Stomach smooth muscle (tissue), 2 donors: Measurements from ENCODE around the gene TMEFF2.

ENCODE experiments used
- H3K27ac ChIP-seq: one replicate; pipeline ENCODE4 v1.7.0; 2013; ENCODE audit warnings: mild to moderate bottlenecking, low read length, inconsistent platforms
- H3K27me3 ChIP-seq, 2 donors: one replicate each; pipeline ENCODE4 v1.7.0; 2013; ENCODE audit warnings: low read length in 2 of 2; ENCODE audit not compliant: insufficient read depth in 2 of 2, control insufficient read depth in 1 of 2
- H3K36me3 ChIP-seq, 2 donors: one replicate each; pipeline ENCODE4 v1.7.0; 2013; ENCODE audit warnings: low read length in 2 of 2; ENCODE audit not compliant: control insufficient read depth in 2 of 2, insufficient read depth in 2 of 2
- H3K4me1 ChIP-seq: one replicate; pipeline ENCODE4 v1.7.0; 2013; ENCODE audit warnings: low read length; ENCODE audit not compliant: control insufficient read depth, insufficient read depth
- H3K4me3 ChIP-seq, 2 donors: one replicate each; pipeline ENCODE4 v1.7.0; 2013; ENCODE audit warnings: low read length in 2 of 2
- H3K9ac ChIP-seq, 2 donors: one replicate each; pipeline ENCODE4 v1.7.0; 2013; ENCODE audit warnings: low read length in 2 of 2, mild to moderate bottlenecking in 1 of 2
- H3K9me3 ChIP-seq, 2 donors: one replicate each; pipeline ENCODE4 v1.7.0; 2013; ENCODE audit warnings: low read length in 2 of 2; ENCODE audit not compliant: control insufficient read depth in 2 of 2
- donor health status: healthy.
- donor health status: Pancreatic carcinoma.

TMEFF2 gene

DNA sequence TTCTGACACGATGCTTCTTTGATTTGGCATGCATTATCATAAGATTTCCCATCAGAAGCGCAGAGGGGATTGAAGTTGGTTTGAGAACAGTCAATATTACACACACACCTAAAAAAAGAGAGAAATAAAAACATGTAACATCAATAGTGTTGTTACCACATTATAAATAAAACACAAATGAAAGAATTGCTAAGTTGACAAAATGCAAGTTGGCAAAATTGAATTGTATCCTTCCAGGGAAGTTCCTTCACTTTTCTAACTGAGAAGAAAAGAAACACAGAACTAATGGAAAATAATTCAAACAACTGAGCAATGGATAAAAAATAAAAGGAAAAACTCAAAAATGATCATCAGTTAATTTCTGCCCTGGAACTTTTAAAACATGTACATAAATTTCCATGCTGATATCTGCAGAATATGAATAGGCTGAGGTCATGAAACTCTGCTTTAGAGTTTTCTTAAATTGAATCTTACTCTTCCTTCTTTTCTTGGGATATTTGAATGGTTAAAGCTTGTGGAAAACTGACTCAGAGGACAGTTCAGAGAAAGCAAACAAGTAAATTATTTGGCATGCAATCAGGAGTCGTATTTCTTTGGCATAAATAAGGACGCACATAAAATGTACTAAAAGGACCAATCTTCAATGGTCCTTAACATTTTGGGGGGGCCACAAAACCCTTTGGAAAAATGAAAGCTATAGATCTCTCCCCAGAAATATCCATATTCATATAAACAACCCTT is 195.5 kb downstream of the TMEFF2 start:
- H3K9ac ChIP-seq = no peak overlapping the region
- H3K27ac ChIP-seq = no peak overlapping the region
- H3K4me3 ChIP-seq = no peak overlapping the region
- no peaks in the 10 kb centered on the region for H3K36me3 ChIP-seq
- H3K9me3 ChIP-seq = no peaks in the 10 kb centered on the region
- no peaks in the 10 kb centered on the region for H3K4me1 ChIP-seq
- H3K27me3 ChIP-seq = no peaks in the 10 kb centered on the region

DNA sequence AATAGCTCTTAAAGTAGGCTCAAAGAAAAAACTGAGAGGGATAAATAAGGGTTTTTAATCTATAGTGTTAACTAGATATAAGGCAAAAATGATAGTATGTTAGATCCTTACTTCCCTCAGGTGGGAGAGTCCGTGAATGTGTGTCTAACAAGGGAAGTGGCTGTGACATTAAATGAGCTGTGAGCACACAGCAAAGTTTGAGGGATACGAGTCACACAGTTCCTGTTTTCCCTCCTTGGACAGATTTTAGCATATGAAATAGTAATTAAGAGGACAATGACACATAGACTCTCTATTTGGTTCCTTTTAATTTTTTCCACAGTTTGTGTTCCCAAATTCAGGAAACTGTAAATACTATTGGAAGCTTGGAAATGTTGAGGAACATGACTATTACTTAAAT is 199.4 kb downstream of the TMEFF2 start:
- Histone ChIP-seq H3K27ac (no peak overlapping the region), H3K9me3 (no peaks in the 10 kb centered on the region), H3K36me3 (no peaks in the 10 kb centered on the region)

DNA sequence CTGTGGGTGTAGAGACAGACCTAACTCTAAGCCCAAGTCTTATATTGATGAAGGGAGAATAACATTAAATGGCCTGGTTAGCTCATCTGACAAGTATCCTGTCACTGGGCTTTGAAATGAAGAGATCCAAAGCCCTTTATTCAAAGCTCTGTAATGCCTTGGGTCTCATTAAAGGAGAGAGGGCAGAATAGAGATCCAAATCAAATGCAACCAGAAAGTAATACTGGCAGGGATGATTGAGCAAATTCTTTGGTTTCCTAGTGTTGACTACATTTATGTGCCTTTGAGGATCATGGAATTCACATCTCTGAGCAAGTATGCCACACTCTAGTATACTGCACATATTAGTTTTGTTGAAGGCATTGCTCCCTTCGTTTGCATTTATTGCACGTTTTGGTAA is 200.0 kb downstream of the TMEFF2 start:
- Histone ChIP-seq H3K9me3 (no peaks in the 10 kb centered on the region), H3K27ac (no peak overlapping the region), H3K4me1 (no peaks in the 10 kb centered on the region), H3K36me3 (no peaks in the 10 kb centered on the region), H3K9ac (no peak overlapping the region), H3K27me3 (no peaks in the 10 kb centered on the region), H3K4me3 (no peak overlapping the region)

More for the DNA sequence above, 199.4 kb downstream of the TMEFF2 start:
- Histone ChIP-seq H3K27me3 (no peaks in the 10 kb centered on the region), H3K9ac (no peak overlapping the region), H3K4me3 (no peak overlapping the region), H3K4me1 (no peaks in the 10 kb centered on the region)

DNA sequence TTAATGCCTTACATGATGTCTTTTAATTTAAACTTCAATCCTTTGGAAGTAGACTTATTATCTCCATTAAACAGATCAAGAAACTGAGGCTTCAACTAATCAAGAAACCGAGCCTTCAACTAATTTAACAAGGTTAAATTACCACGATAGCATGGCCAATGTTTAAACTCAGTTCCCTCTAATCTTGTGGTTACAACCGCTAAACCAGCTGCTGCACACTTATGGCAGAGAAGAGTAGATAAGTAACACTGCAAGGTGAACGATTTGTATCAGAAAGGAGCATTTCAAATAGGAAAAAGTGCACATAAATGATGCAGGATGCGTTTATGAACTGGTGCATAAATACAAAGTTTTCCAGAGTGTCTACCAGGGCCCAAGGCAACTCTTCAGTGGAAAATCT is 203.3 kb downstream of the TMEFF2 start:
- Histone ChIP-seq H3K36me3 (no peaks in the 10 kb centered on the region), H3K27ac (no peak overlapping the region), H3K9ac (no peak overlapping the region), H3K4me3 (no peak overlapping the region), H3K9me3 (no peaks in the 10 kb centered on the region), H3K27me3 (no peaks in the 10 kb centered on the region), H3K4me1 (no peaks in the 10 kb centered on the region)

DNA sequence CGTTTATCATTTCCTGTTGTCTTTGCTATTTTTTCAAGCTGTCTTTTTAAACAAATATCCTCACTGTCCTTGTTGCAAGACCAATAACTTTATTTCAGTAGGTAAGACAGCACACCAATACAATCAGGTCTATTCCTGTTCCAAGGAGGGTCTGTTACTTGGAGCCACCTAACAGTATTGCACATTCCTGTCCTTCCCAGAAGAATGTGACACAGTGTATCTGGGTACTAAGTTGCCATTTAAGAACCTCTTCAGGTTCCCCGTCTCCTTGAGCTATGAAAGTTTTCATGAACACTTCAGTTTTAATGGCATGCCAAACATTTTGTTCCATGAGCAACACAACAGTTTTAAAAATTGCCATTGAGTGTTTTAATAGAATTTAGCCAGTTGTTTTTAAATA is 209.0 kb downstream of the TMEFF2 start:
- no peaks in the 10 kb centered on the region for H3K4me1 ChIP-seq
- H3K27ac ChIP-seq = no peak overlapping the region
- no peaks in the 10 kb centered on the region for H3K27me3 ChIP-seq
- no peaks in the 10 kb centered on the region for H3K9me3 ChIP-seq
- no peak overlapping the region for H3K4me3 ChIP-seq
- H3K36me3 ChIP-seq = no peaks in the 10 kb centered on the region
- no peak overlapping the region for H3K9ac ChIP-seq

DNA sequence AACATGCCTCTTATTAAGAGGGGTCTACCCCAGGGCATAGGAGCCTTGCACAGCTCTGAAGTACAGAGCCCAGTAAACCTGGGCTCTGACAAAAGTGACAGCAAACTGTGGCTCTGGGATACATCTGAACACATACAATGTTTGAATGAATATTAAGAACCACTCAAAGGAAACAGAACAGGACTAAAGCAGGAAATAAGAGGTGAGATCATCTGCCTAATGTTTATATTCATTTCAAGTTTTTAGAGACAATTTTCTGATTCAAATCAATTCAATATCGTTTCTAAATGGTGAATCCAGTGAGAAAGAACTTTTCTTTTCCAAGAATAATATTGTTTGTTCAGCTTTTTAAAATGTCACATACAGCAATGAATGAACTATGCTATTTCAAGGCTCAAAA is 211.1 kb downstream of the TMEFF2 start:
- no peak overlapping the region for H3K9ac ChIP-seq

DNA sequence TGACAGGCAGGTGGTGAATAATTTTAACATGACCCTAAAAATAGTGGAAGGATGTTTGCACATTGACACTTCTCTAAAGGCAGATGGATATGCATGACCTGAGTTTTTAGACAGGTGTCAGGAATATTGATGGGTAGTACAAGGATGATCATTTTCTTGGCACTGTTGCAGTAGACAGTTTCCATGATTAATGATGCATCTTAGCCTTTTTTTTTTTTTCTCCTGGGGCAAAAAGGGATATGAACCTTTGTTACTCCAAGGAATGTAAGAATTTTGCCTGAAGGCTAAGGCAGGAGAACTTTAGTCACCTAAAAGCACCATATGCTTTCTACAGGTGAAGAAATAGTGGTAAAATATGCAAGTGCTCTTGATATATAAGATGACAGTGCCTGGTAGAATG is 211.5 kb downstream of the TMEFF2 start:
- Histone ChIP-seq H3K36me3 (no peaks in the 10 kb centered on the region), H3K9ac (no peak overlapping the region), H3K9me3 (no peaks in the 10 kb centered on the region), H3K4me1 (no peaks in the 10 kb centered on the region), H3K4me3 (no peak overlapping the region), H3K27ac (no peak overlapping the region), H3K27me3 (no peaks in the 10 kb centered on the region)

More for the DNA sequence above, 211.1 kb downstream of the TMEFF2 start:
- H3K27ac ChIP-seq = no peak overlapping the region
- H3K27me3 ChIP-seq = no peaks in the 10 kb centered on the region
- no peaks in the 10 kb centered on the region for H3K36me3 ChIP-seq
- H3K4me3 ChIP-seq = no peak overlapping the region
- H3K4me1 ChIP-seq = no peaks in the 10 kb centered on the region
- no peaks in the 10 kb centered on the region for H3K9me3 ChIP-seq

DNA sequence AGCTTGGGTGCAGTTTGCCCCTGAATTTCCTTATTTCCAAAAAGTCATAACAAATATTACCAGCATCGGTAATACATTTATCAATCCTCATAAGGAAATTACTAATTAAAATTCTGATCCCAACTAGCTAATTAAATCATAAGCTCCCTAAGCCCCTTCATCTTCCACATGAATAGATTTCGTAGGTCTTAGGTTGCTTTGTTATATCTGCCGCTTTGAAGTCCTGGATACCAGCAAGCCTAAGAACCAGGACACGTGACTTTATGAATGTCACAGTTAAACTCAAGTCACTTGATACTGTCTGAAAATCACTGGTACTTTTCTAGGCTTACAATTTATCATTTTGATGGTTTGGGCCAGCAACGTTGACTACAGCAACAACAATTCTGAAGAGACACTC is 213.0 kb downstream of the TMEFF2 start:
- H3K27ac ChIP-seq = no peak overlapping the region
- H3K9me3 ChIP-seq = no peaks in the 10 kb centered on the region
- no peaks in the 10 kb centered on the region for H3K36me3 ChIP-seq
- H3K4me1 ChIP-seq = no peaks in the 10 kb centered on the region
- H3K9ac ChIP-seq = no peak overlapping the region
- H3K27me3 ChIP-seq = no peaks in the 10 kb centered on the region
- H3K4me3 ChIP-seq = no peak overlapping the region

DNA sequence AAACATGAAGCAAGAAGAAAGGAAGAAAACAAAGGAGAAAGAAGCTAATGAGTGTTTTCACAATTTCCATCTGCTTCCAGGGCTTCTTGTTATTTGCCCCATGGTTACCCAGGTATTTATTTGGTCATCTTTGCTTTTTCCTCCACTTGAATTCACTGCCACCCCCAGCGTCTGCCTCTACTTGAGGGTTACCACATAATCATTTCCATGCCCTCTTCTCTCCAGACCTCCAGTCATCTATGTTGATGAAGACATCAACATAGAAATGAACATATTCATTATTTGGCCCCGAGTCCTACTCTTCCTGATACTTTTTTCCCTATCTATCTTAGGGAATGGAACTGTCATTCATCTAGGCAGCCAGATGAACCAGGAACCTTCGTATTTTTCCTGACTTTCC is 214.2 kb downstream of the TMEFF2 start:
- no peaks in the 10 kb centered on the region for H3K36me3 ChIP-seq
- H3K27ac ChIP-seq = no peak overlapping the region
- no peaks in the 10 kb centered on the region for H3K27me3 ChIP-seq
- H3K9ac ChIP-seq = no peak overlapping the region
- no peaks in the 10 kb centered on the region for H3K4me1 ChIP-seq
- H3K4me3 ChIP-seq = no peak overlapping the region
- H3K9me3 ChIP-seq = no peaks in the 10 kb centered on the region

DNA sequence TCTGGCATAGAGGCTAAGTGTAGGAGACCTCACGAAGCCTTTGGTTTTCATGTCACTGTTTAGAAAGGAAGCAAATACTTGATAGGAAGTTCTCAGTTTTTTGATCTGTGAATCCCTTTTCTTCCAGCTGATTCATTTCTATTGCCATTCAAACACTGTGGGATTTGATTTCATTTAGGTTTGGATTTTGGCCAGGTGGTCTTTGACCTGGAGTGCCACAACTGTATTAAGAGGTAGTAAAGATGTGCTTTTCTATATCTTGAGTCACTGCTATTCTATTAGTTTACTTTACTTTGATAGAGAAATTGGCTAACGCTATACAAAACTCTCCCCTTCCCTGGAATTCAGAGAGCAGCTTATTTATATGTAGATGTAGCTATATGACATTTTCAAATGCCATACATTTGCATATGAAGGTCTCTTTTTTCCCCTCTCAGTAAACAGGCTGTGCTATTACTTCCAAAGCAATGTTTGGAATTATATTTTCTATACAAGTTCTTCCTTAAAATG is 215.5 kb downstream of the TMEFF2 start:
- no peaks in the 10 kb centered on the region for H3K4me1 ChIP-seq
- H3K27ac ChIP-seq = no peak overlapping the region
- H3K9me3 ChIP-seq = no peaks in the 10 kb centered on the region
- H3K36me3 ChIP-seq = no peaks in the 10 kb centered on the region
- H3K27me3 ChIP-seq = no peaks in the 10 kb centered on the region
- no peak overlapping the region for H3K9ac ChIP-seq
- H3K4me3 ChIP-seq = no peak overlapping the region

DNA sequence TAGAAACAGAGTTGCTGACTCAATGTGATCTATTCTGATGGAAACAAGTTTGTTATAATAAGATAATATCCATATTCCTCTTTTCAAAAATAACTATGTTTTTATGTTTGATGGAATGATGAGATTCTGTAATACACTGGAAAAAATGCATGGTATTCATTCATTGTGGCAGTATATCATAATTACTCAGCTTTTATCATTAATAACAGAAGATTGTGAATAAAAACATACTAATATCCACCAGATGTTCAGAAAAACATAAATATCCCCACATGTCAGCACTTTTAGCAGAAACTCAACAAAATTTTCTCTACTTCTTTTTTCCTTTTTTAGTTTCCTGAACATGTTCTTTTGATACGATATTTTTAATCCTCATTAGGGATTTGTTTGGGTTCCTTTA is 217.0 kb downstream of the TMEFF2 start:
- H3K27me3 ChIP-seq = no peaks in the 10 kb centered on the region
- no peak overlapping the region for H3K4me3 ChIP-seq
- no peaks in the 10 kb centered on the region for H3K9me3 ChIP-seq
- H3K4me1 ChIP-seq = no peaks in the 10 kb centered on the region
- no peak overlapping the region for H3K9ac ChIP-seq
- H3K36me3 ChIP-seq = no peaks in the 10 kb centered on the region
- no peak overlapping the region for H3K27ac ChIP-seq
